Psoas muscle (tissue), 8 donors: ENCODE results near the gene SERPINI1. TPM values are rescaled to one million over a fixed set of nuclear protein-coding genes. Genes with fewer than 3 reads are reported as not detected.

Experiments used
- ATAC-seq, 4 donors: fragments of 200-7000 bp; cut with Tn5 transposase; one replicate each; pipeline ENCODE4 v1.9.1; 2020; ENCODE audit warnings: moderate library complexity in 3 of 4, mild to moderate bottlenecking in 2 of 4
- DNase-seq, 2 donors: peaks; one replicate each; pipeline ENCODE4 v3.0.0-alpha.2; 2020
- H3K27ac ChIP-seq: fragments of 200-600 bp; one replicate; pipeline ENCODE4 v1.8.0; 2022
- H3K27me3 ChIP-seq, 3 donors: fragments of 200-600 bp in 1 of 3; one replicate each; pipeline versions ENCODE4 v1.6.1 to v1.8.0; 2013 to 2022; ENCODE audit warnings: low read length in 2 of 3, mild to moderate bottlenecking in 2 of 3, moderate library complexity in 1 of 3; ENCODE audit not compliant: insufficient read depth in 3 of 3
- H3K36me3 ChIP-seq, 2 donors: fragments of 200-600 bp in 1 of 2; one replicate each; pipeline versions ENCODE4 v1.6.1 to v1.8.0; 2013 to 2022; ENCODE audit warnings: low read depth in 1 of 2, mild to moderate bottlenecking in 1 of 2, moderate library complexity in 1 of 2; ENCODE audit not compliant: insufficient read depth in 1 of 2
- H3K4me1 ChIP-seq: fragments of 200-600 bp; one replicate; pipeline ENCODE4 v1.8.0; 2022
- H3K4me3 ChIP-seq: fragments of 200-600 bp; one replicate; pipeline ENCODE4 v1.8.0; 2022; ENCODE audit warnings: mild to moderate bottlenecking
- H3K9me3 ChIP-seq: fragments of 200-600 bp; one replicate; pipeline ENCODE4 v1.8.0; 2022
- WGBS, 3 donors: extraction: QIAGEN DNeasy Blood & Tissue Kit; methylation state at CpG; one replicate each; pipeline versions ENCODE4 v1.1.6 to v1.1.7; 2013; 5-methylcytosine and 5-hydroxymethylcytosine counted together
- intact Hi-C, 2 donors: fragments of 100-400 bp; cut with DNase I; formaldehyde crosslinking; loops; one replicate each; pipeline versions ENCODE4 v1.11.0 to v1.14.2; 2022
- polyA plus RNA-seq, 3 donors: library from polyadenylated mRNA; stranded (reverse); fragments of 200-250 nt; gene quantifications; one replicate each; pipeline ENCODE4 v1.2.3, GENCODE V29; 2013
- total RNA-seq, 4 donors: library from RNA; stranded (reverse); fragmentation: NEBNext Ultra II Directional in 2 of 4; extraction: Animal tissue kit (Norgen Biotek cat#: 25700) in 2 of 4; gene quantifications; one replicate each; pipeline versions ENCODE4 v1.2.1 to v1.2.4, GENCODE V29; 2021 to 2023
- TF ChIP-seq, protein P1 (sequence below): fragments of 200-600 bp; IDR thresholded peaks from one replicate; pipeline ENCODE4 v1.8.0; 2022; ENCODE audit warnings: antibody characterized with exemption
- donor health status: healthy with polysubstance abuse.
- donor health status: DM: no; HTN: no; CAD: no; lungs with moderate emphysema.
- donor health status: Bipolar disorder and iron deficiency.
- donor health status: healthy.
- donor health status: DM: yes; HTN: yes; CAD: no.
- donor health status: DM: no; HTN: no; CAD: no.
- donor health status: DM: no; HTN: no; CAD: no.
- donor health status: DM: yes; HTN: yes; CAD: no.

SERPINI1 gene
- total and polyA plus RNA-seq, 7 donors = 1.8 to 5.0 (median 3.4) TPM

DNA sequence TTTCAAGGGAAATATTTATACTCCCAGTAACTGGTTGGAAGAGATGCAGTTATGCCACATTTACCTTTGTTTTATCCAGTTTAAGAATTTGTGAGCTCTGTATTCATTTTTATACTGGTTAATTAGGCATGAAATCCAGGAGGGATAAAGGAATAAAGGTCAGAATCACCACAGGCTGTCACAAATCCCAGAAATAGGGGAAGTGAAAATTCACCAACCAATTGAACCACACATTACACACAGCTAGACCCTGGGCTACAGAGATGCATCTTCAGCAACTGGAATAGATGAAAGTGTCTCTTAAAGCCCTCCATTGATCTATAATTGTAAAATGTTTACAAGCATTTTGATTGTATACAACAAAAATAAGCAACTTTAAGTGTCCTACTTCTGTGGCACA, 18.5 kb downstream of the SERPINI1 start:
- TF ChIP-seq, protein P1, sequence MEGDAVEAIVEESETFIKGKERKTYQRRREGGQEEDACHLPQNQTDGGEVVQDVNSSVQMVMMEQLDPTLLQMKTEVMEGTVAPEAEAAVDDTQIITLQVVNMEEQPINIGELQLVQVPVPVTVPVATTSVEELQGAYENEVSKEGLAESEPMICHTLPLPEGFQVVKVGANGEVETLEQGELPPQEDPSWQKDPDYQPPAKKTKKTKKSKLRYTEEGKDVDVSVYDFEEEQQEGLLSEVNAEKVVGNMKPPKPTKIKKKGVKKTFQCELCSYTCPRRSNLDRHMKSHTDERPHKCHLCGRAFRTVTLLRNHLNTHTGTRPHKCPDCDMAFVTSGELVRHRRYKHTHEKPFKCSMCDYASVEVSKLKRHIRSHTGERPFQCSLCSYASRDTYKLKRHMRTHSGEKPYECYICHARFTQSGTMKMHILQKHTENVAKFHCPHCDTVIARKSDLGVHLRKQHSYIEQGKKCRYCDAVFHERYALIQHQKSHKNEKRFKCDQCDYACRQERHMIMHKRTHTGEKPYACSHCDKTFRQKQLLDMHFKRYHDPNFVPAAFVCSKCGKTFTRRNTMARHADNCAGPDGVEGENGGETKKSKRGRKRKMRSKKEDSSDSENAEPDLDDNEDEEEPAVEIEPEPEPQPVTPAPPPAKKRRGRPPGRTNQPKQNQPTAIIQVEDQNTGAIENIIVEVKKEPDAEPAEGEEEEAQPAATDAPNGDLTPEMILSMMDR = no peak
- H3K9me3 ChIP-seq = no peaks in the 10 kb centered on the region
- H3K4me1 ChIP-seq = no peaks in the 10 kb centered on the region
- H3K4me3 ChIP-seq = no peak overlapping the region
- no peak for ATAC-seq
- DNase-seq = no peak
- intact Hi-C loops = no loop called here
- no peaks in the 10 kb centered on the region for H3K36me3 ChIP-seq
- no peak overlapping the region for H3K27ac ChIP-seq
- H3K27me3 ChIP-seq = peaks cover 0 to 3% (median 0%) of the 10 kb centered on the region in 3 donors

DNA sequence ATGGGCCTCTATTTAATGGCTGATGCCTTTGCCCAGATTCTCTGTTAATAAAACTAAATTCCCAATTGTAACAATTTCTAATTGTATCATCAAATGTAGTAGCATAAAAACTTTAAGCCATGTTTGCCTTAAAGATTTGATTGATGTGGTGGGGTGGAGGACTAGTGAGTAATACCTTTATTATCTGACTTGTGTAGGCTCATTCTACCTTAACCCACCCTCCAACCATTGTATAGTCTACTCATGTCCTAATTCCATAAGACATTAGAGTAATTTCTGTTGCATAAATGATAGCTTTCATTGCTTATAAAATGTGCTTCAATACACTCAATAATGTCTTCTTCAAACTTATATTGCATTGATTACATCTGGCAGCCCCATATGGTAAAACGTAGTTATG, 25.8 kb downstream of the SERPINI1 start:
- no peak overlapping the region for H3K4me3 ChIP-seq
- no peak overlapping the region for H3K27ac ChIP-seq
- 58 to 73% (median 65%) methylated on average over 1 of the region's 1 CpG for WGBS, 3 donors
- H3K4me1 ChIP-seq = no peaks in the 10 kb centered on the region
- no peaks in the 10 kb centered on the region for H3K27me3 ChIP-seq
- no peaks in the 10 kb centered on the region for H3K9me3 ChIP-seq
- no peak for ATAC-seq
- intact Hi-C loops = no loop called here
- TF ChIP-seq, protein P1 = no peak
- no peak for DNase-seq
- H3K36me3 ChIP-seq = no peaks in the 10 kb centered on the region

DNA sequence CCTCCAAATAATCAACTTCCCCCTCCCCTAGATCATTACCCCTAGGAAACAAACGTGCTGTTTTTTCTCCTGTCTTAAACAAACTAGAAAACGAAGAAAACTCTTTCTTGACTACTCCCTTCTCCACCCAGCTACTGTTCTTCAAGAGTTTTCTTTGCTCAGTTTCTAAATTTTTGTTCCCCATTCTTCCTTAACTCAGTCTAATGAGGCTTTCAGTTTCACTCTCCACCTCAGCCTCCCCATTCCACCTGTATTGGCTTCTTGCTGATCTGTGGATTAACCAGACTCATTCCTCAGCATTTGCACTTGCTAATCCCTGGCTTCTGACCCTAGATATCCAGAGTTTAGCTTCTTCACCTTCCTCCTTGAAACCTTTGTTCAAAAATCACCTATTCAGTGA, 26.8 kb downstream of the SERPINI1 start:
- ATAC-seq = no peak
- 40 to 47% (median 42%) methylated on average over 2 of the region's 2 CpGs for WGBS, 3 donors
- no peaks in the 10 kb centered on the region for H3K9me3 ChIP-seq
- H3K4me1 ChIP-seq = no peaks in the 10 kb centered on the region
- no peak for DNase-seq
- intact Hi-C loops = no loop called here
- H3K27me3 ChIP-seq = no peaks in the 10 kb centered on the region
- no peak overlapping the region for H3K4me3 ChIP-seq
- no peak overlapping the region for H3K27ac ChIP-seq
- H3K36me3 ChIP-seq = no peaks in the 10 kb centered on the region
- TF ChIP-seq, protein P1 = no peak

DNA sequence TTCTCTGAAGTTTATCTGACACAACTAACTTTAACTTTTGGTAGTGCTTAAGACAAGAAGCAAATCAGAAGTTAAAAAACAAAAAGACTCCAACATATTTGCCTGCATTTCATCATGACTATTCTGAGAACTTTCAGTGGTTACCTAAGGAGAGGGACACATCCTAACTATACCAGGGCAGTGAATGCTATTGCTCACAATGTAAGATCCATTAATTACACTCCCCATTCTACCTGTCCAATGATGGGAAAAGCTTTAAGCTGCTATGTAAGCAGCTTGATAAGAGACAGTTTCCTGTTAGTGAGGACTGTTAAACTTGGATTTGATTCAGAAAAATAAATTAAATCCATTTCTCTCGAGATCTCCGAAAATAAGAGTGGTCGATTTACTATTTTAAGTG, 37.5 kb downstream of the SERPINI1 start:
- WGBS, 3 donors = 62 to 76% (median 74%) methylated on average over 3 of the region's 3 CpGs
- no peak overlapping the region for H3K4me3 ChIP-seq
- no peak overlapping the region for H3K27ac ChIP-seq
- TF ChIP-seq, protein P1 = no peak
- H3K27me3 ChIP-seq = no peaks in the 10 kb centered on the region
- no peaks in the 10 kb centered on the region for H3K9me3 ChIP-seq
- H3K4me1 ChIP-seq = no peaks in the 10 kb centered on the region
- DNase-seq = no peak
- H3K36me3 ChIP-seq = no peaks in the 10 kb centered on the region
- intact Hi-C loops = no loop called here
- ATAC-seq = no peak

DNA sequence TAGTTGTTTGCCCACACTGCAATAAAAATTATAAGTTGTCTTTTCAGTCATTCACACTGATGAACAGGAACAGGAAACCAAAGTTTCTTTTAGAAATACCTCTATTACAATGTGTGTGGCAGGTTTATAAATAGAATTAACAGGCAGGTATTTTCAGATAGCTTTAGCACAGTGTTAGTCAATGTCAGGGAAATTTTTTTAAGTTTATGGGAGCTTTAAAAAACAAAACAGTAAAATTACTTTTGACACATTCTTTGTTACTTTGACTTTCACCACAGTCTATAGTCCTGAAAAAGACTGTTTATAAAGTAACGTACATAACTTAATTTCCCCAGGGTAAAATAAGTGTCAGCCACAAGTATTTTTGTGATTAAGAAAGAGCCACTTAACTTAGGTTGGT, 38.1 kb downstream of the SERPINI1 start:
- DNase-seq = no peak

More for the DNA sequence above, 38.1 kb downstream of the SERPINI1 start:
- Histone ChIP-seq H3K36me3 (no peaks in the 10 kb centered on the region), H3K27me3 (no peaks in the 10 kb centered on the region), H3K4me1 (no peaks in the 10 kb centered on the region), H3K4me3 (no peak overlapping the region), H3K27ac (no peak overlapping the region), H3K9me3 (no peaks in the 10 kb centered on the region)
- ATAC-seq = no peak
- intact Hi-C loops = no loop called here
- 66 to 80% (median 67%) methylated on average over 1 of the region's 1 CpG for WGBS, 3 donors
- TF ChIP-seq, protein P1 = no peak
